PC-3 (cell line): ENCODE data around the gene MAMDC4. TPM values are rescaled to one million over a fixed set of nuclear protein-coding genes. Genes with fewer than 3 reads are reported as not detected.

ENCODE experiments used
- ATAC-seq: fragments of 200-7000 bp; cut with Tn5 transposase; 2 replicates; pipeline ENCODE4 v1.9.1; 2020; ENCODE audit warnings: mild to moderate bottlenecking, moderate library complexity
- BruUV-seq: library from RNA; stranded (reverse); fragments of 400-500 nt; replicated peaks from 2 replicates; lab custom pipeline; 2021; lab: Mats Ljungman, UMichigan
- CTCF ChIA-PET: fragments of 300-600 bp; sonication (Branson Sonifier 250); formaldehyde crosslinking; loops from one replicate; lab custom pipeline; 2022; ENCODE audit warnings: antibody characterized with exemption; lab: Charles Lee
- POLR2A ChIA-PET: fragments of 300-600 bp; sonication (Branson Sonifier 250); formaldehyde crosslinking; loops from one replicate; lab custom pipeline; 2022; ENCODE audit warnings: antibody characterized with exemption; ENCODE audit not compliant: unreplicated experiment; lab: Charles Lee
- DNase-seq: peaks from one replicate; pipeline ENCODE4 v3.0.0-alpha.2; 2015
- H2AFZ ChIP-seq: fragments of 300-600 bp; sonication (generic); 2 replicates; pipeline ENCODE4 v1.6.0; 2016; ENCODE audit warnings: antibody characterized with exemption, low read length
- H3F3A ChIP-seq: fragments of 300-600 bp; sonication (generic); one replicate; pipeline ENCODE4 v1.6.0; 2017; ENCODE audit warnings: antibody characterized with exemption, low read length, control low read depth, mild to moderate bottlenecking; ENCODE audit not compliant: unreplicated experiment
- H3K27ac ChIP-seq: fragments of 300-600 bp; sonication (generic); 2 replicates; pipeline ENCODE4 v1.5.1; 2016; ENCODE audit warnings: mild to moderate bottlenecking, low read length
- H3K27me3 ChIP-seq: fragments of 300-600 bp; sonication (generic); 2 replicates; pipeline ENCODE4 v1.6.1; 2016; ENCODE audit warnings: low read length, mixed read lengths
- H3K36me3 ChIP-seq: fragments of 300-600 bp; sonication (generic); 2 replicates; pipeline ENCODE4 v1.6.1; 2016; ENCODE audit warnings: low read depth, mixed run types, low read length, mixed read lengths
- H3K4me1 ChIP-seq: fragments of 300-600 bp; sonication (generic); 2 replicates; pipeline ENCODE4 v1.5.1; 2016; ENCODE audit warnings: low read length; ENCODE audit not compliant: insufficient read depth
- H3K4me2 ChIP-seq: fragments of 300-600 bp; sonication (generic); 2 replicates; pipeline ENCODE4 v1.6.0; 2016; ENCODE audit warnings: low read length
- H3K4me3 ChIP-seq: fragments of 300-600 bp; sonication (generic); 2 replicates; pipeline ENCODE4 v1.5.1; 2016; ENCODE audit warnings: mild to moderate bottlenecking, low read length, mixed read lengths
- H3K79me2 ChIP-seq: fragments of 300-600 bp; sonication (generic); 2 replicates; pipeline ENCODE4 v1.6.1; 2017; ENCODE audit warnings: low read length, mixed read lengths
- H3K9ac ChIP-seq: fragments of 300-600 bp; sonication (generic); 2 replicates; pipeline ENCODE4 v1.6.0; 2016; ENCODE audit warnings: mild to moderate bottlenecking, low read length
- H3K9me2 ChIP-seq: fragments of 300-600 bp; sonication (generic); replicated peaks from 2 replicates; pipeline ENCODE4 v1.6.1; 2016; ENCODE audit warnings: mixed run types, low read length, mixed read lengths
- H3K9me3 ChIP-seq: fragments of 300-600 bp; sonication (generic); 2 replicates; pipeline ENCODE4 v1.6.1; 2016; ENCODE audit warnings: low read length, mixed read lengths
- H4K20me1 ChIP-seq: fragments of 300-600 bp; sonication (generic); 2 replicates; pipeline ENCODE4 v1.6.1; 2016; ENCODE audit warnings: low read length, mixed read lengths
- EZH2 ChIP-seq: fragments of 300-600 bp; sonication (generic); IDR thresholded peaks from one replicate; pipeline ENCODE4 v1.6.1; 2017; ENCODE audit warnings: antibody characterized with exemption, mild to moderate bottlenecking, low read length; ENCODE audit not compliant: unreplicated experiment
- EZH2phosphoT487 ChIP-seq: fragments of 300-600 bp; sonication (generic); IDR thresholded peaks from 2 replicates; pipeline ENCODE4 v1.6.1; 2018; ENCODE audit warnings: mild to moderate bottlenecking, antibody characterized with exemption, low read length, borderline replicate concordance
- intact Hi-C: fragments of 100-400 bp; cut with micrococcal nuclease; formaldehyde crosslinking; loops from 2 replicates; pipeline ENCODE4 v1.9.0; 2023
- total RNA-seq: library from RNA; depleted of rRNA; stranded (reverse); fragments of >200 nt; gene quantifications from 2 replicates; pipeline ENCODE4 v1.2.3, GENCODE V29; 2014
- TF ChIP-seq, protein P1 (sequence below): fragments of 300-600 bp; sonication (generic); conservative IDR thresholded peaks from 2 replicates; pipeline ENCODE4 v1.5.1; 2017; ENCODE audit warnings: antibody characterized with exemption, low read depth, mild to moderate bottlenecking, low read length

The MAMDC4 gene
- total RNA-seq, 1 experiment from 2014 or later = 3.0 TPM

DNA sequence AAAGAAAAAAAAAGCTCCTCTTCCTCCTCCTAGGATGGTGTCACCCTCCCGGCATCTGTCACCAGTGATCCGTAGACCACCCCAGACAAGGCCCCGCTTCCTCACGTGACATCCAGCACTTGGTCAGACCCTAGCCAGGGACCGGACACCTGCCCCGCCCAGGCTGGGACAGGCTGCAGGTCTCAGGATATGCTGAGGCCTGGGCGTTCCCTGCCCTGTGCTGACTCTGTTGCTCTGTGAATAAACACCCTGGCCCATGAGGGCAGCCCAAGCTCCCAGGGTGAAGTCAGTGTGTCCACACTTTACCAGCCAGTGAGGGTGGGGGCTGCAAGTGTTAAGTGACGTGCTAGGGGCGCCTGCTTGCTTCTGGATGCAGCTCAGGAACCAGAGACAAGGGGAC, 8.4 kb downstream of the MAMDC4 start:
- ATAC-seq (no peak), DNase-seq (no peak)
- H3F3A ChIP-seq = no peaks in the 10 kb centered on the region
- BruUV-seq = no TSS peak
- no peaks in the 10 kb centered on the region for H3K9me3 ChIP-seq
- ChIA-PET POLR2A (no interaction called here), CTCF (no interaction called here)
- TF ChIP-seq, protein P1, sequence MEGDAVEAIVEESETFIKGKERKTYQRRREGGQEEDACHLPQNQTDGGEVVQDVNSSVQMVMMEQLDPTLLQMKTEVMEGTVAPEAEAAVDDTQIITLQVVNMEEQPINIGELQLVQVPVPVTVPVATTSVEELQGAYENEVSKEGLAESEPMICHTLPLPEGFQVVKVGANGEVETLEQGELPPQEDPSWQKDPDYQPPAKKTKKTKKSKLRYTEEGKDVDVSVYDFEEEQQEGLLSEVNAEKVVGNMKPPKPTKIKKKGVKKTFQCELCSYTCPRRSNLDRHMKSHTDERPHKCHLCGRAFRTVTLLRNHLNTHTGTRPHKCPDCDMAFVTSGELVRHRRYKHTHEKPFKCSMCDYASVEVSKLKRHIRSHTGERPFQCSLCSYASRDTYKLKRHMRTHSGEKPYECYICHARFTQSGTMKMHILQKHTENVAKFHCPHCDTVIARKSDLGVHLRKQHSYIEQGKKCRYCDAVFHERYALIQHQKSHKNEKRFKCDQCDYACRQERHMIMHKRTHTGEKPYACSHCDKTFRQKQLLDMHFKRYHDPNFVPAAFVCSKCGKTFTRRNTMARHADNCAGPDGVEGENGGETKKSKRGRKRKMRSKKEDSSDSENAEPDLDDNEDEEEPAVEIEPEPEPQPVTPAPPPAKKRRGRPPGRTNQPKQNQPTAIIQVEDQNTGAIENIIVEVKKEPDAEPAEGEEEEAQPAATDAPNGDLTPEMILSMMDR = no peak
- TF ChIP-seq EZH2 = no peak
- TF ChIP-seq EZH2phosphoT487 = no peak
- intact Hi-C loops = no loop called here
- no peak overlapping the region for H3K27ac ChIP-seq
- 0 out of 2 replicates have a peak, but pooled peaks cover 5% of the 10 kb centered on the region for H3K4me1 ChIP-seq
- H3K4me3 ChIP-seq = no peak overlapping the region
- no peak overlapping the region for H3K9ac ChIP-seq
- H4K20me1 ChIP-seq = peaks cover 4% of the 10 kb centered on the region; the same call in 1 of the 2 replicates
- no peak overlapping the region for H3K4me2 ChIP-seq
- H3K9me2 ChIP-seq = no peaks in the 10 kb centered on the region
- no peaks in the 10 kb centered on the region for H3K27me3 ChIP-seq
- H3K36me3 ChIP-seq = peaks cover 15% of the 10 kb centered on the region
- no peak overlapping the region for H2AFZ ChIP-seq
- peaks cover 21% of the 10 kb centered on the region for H3K79me2 ChIP-seq

DNA sequence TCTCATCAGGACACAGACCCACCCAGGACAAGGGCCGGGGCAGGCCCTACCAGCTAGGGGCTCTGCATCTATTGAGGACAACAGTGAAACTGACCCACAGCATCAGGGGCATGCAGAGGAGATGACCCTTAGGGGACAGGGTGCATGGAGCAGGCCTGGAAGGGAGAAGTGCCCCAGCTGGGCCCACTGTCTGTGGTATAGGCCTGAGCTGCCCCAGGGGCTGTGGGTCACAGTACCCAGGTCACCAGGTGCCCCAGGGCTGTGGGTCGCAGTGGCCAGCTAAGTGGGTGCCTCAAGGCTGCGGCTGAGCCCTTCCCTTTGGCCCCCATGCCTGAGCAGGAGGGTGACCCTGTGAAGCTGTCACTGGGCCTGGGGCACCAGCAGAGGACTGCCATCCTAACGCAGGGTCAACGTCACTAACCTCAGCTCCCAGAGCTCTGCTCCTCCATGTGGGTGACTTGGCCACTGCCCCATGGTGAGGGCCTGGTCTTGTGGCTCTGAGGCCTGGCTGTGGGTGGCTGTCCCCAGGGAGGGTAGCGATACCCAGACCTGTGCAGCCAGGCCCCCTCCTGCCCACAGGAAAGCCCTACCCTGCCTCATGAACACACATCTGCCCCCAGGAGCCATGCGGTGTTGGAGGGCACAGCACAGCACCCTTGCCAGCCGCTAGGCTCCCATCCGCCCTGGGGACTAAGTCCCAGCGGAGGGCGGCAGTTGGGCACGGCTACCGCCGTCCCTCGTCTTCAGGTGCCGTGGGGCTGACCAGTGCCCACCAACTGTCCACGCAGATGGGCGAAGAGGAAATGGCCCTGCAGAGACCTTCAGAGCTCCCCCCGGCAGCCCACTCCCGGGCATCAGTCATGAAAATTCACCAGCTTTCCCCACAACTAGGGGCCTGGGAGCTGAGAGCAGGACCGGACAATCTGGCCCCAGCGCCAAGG, 9.1 kb downstream of the MAMDC4 start:
- no peak for ATAC-seq
- peaks cover 4% of the 10 kb centered on the region; the same call in 1 of the 2 replicates for H4K20me1 ChIP-seq

More for the DNA sequence above, 9.1 kb downstream of the MAMDC4 start:
- Histone ChIP-seq H3F3A (no peaks in the 10 kb centered on the region), H3K9ac (no peak overlapping the region), H3K36me3 (peaks cover 15% of the 10 kb centered on the region), H3K4me3 (no peak overlapping the region), H3K27me3 (no peaks in the 10 kb centered on the region), H3K9me3 (no peaks in the 10 kb centered on the region), H3K79me2 (peaks cover 27% of the 10 kb centered on the region), H3K4me1 (0 out of 2 replicates have a peak, but pooled peaks cover 5% of the 10 kb centered on the region), H3K4me2 (no peak overlapping the region), H3K9me2 (no peaks in the 10 kb centered on the region), H2AFZ (no peak overlapping the region), H3K27ac (no peak overlapping the region)
- no TSS peak for BruUV-seq
- intact Hi-C loops = no loop called here
- DNase-seq = no peak
- CTCF ChIA-PET = no interaction called here
- no peak for TF ChIP-seq EZH2
- no peak for TF ChIP-seq EZH2phosphoT487
- TF ChIP-seq, protein P1 = no peak
- POLR2A ChIA-PET = interaction anchor here (0.7 kb wide), 1 partner anchor 1963 kb away, joined by 3 read pairs; no protein-coding TSS in a partner anchor
